ENCODE results near the gene PCP4L1.
A peak's percentile ranks its signal among the peaks of the same experiment; 100 is the strongest.

Gene PCP4L1

GRCh38 chr1:161258439-161259344 lies at the start of gene PCP4L1:
Gene PCP4L1 (plus strand): TSS chr1:161258745. CDS start chr1:161258975, 230 bp downstream.
- H3K4me1 ChIP-seq (ENCODE audit: control insufficient read depth in 1 of 2, insufficient read depth in 2 of 2, low read length in 2 of 2): peaks cover 0 to 14% of the 10 kb centered on the region in 2 donors
- H3K9me3 ChIP-seq (ENCODE audit: control insufficient read depth in 1 of 2, low read length in 2 of 2): peaks cover 0 to 6% of the 10 kb centered on the region in 2 donors
- no peaks in the 10 kb centered on the region for H3K36me3 ChIP-seq (ENCODE audit: control insufficient read depth in 1 of 2, insufficient read depth in 2 of 2, low read length in 2 of 2)
- H3K27ac ChIP-seq (ENCODE audit: low read length): no peak within 1 kb of the TSS
- H3K27me3 ChIP-seq (ENCODE audit: low read depth, low read length): peaks cover 36% of the 10 kb centered on the region
- peak within 1 kb of the TSS; percentile 51 to 83 for H3K4me3 ChIP-seq (ENCODE audit: low read depth in 1 of 2, low read length in 2 of 2)

- H3K4me1 ChIP-seq (ENCODE audit: control insufficient read depth in 1 of 2, insufficient read depth in 2 of 2, low read length in 2 of 2): peaks cover 4 to 10% of the 10 kb centered on the region in 2 donors
- H3K36me3 ChIP-seq (ENCODE audit: control insufficient read depth in 1 of 2, insufficient read depth in 2 of 2, low read length in 2 of 2): peaks cover 70 to 78% of the 10 kb centered on the region in 2 donors
- peak overlapping the region; percentile 42 for H3K27ac ChIP-seq (ENCODE audit: low read length)
- H3K4me3 ChIP-seq (ENCODE audit: low read depth in 1 of 2, low read length in 2 of 2): peak overlapping the region in 1 of 2 donors; percentile 16
- no peaks in the 10 kb centered on the region for H3K9me3 ChIP-seq (ENCODE audit: control insufficient read depth in 1 of 2, low read length in 2 of 2)
- H3K27me3 ChIP-seq (ENCODE audit: low read depth, low read length): no peaks in the 10 kb centered on the region
Observed at GRCh38 chr1:161209790-161210409, 48.6 kb upstream of the PCP4L1 start.

GRCh38 chr1:161214369-161214768 lies 44.2 kb upstream of the PCP4L1 start:
- Histone ChIP-seq H3K27ac (ENCODE audit: low read length) (no peak overlapping the region), H3K36me3 (ENCODE audit: control insufficient read depth in 1 of 2, insufficient read depth in 2 of 2, low read length in 2 of 2) (peaks cover 42 to 53% of the 10 kb centered on the region in 2 donors), H3K4me1 (ENCODE audit: control insufficient read depth in 1 of 2, insufficient read depth in 2 of 2, low read length in 2 of 2) (peaks cover 4 to 10% of the 10 kb centered on the region in 2 donors), H3K4me3 (ENCODE audit: low read depth in 1 of 2, low read length in 2 of 2) (no peak overlapping the region), H3K27me3 (ENCODE audit: low read depth, low read length) (no peaks in the 10 kb centered on the region), H3K9me3 (ENCODE audit: control insufficient read depth in 1 of 2, low read length in 2 of 2) (no peaks in the 10 kb centered on the region)

GRCh38 chr1:161215076-161215475 lies 43.5 kb upstream of the PCP4L1 start, which contains the start of gene FCER1G:
Gene FCER1G (plus strand): TSS chr1:161215295. CDS start chr1:161215322, 27 bp downstream.
- no peaks in the 10 kb centered on the region for H3K27me3 ChIP-seq (ENCODE audit: low read depth, low read length)
- H3K9me3 ChIP-seq (ENCODE audit: control insufficient read depth in 1 of 2, low read length in 2 of 2): no peaks in the 10 kb centered on the region
- H3K4me1 ChIP-seq (ENCODE audit: control insufficient read depth in 1 of 2, insufficient read depth in 2 of 2, low read length in 2 of 2): peaks cover 1 to 4% of the 10 kb centered on the region in 2 donors
- H3K4me3 ChIP-seq (ENCODE audit: low read depth in 1 of 2, low read length in 2 of 2): peak within 1 kb of the TSS; percentile 12 to 24
- H3K27ac ChIP-seq (ENCODE audit: low read length): peak within 1 kb of the TSS; percentile 10
- peaks cover 35 to 48% of the 10 kb centered on the region in 2 donors for H3K36me3 ChIP-seq (ENCODE audit: control insufficient read depth in 1 of 2, insufficient read depth in 2 of 2, low read length in 2 of 2)

GRCh38 chr1:161216945-161217712 lies 41.4 kb upstream of the PCP4L1 start:
- Histone ChIP-seq H3K27ac (ENCODE audit: low read length) (peak overlapping the region; percentile 85), H3K9me3 (ENCODE audit: control insufficient read depth in 1 of 2, low read length in 2 of 2) (no peaks in the 10 kb centered on the region), H3K27me3 (ENCODE audit: low read depth, low read length) (no peaks in the 10 kb centered on the region), H3K4me1 (ENCODE audit: control insufficient read depth in 1 of 2, insufficient read depth in 2 of 2, low read length in 2 of 2) (no peaks in the 10 kb centered on the region), H3K36me3 (ENCODE audit: control insufficient read depth in 1 of 2, insufficient read depth in 2 of 2, low read length in 2 of 2) (peaks cover 18 to 29% of the 10 kb centered on the region in 2 donors), H3K4me3 (ENCODE audit: low read depth in 1 of 2, low read length in 2 of 2) (peak overlapping the region; percentile 25 to 34)

- peak overlapping the region in 1 of 2 donors; percentile 6 for H3K4me3 ChIP-seq (ENCODE audit: low read depth in 1 of 2, low read length in 2 of 2)
- peak overlapping the region; percentile 60 for H3K27ac ChIP-seq (ENCODE audit: low read length)
- H3K9me3 ChIP-seq (ENCODE audit: control insufficient read depth in 1 of 2, low read length in 2 of 2): no peaks in the 10 kb centered on the region
- peaks cover 15 to 22% of the 10 kb centered on the region in 2 donors for H3K36me3 ChIP-seq (ENCODE audit: control insufficient read depth in 1 of 2, insufficient read depth in 2 of 2, low read length in 2 of 2)
- H3K4me1 ChIP-seq (ENCODE audit: control insufficient read depth in 1 of 2, insufficient read depth in 2 of 2, low read length in 2 of 2): no peaks in the 10 kb centered on the region
- no peaks in the 10 kb centered on the region for H3K27me3 ChIP-seq (ENCODE audit: low read depth, low read length)
Observed at GRCh38 chr1:161217831-161218230, 40.7 kb upstream of the PCP4L1 start.

- H3K4me3 ChIP-seq (ENCODE audit: low read depth in 1 of 2, low read length in 2 of 2): no peak overlapping the region
- no peaks in the 10 kb centered on the region for H3K9me3 ChIP-seq (ENCODE audit: control insufficient read depth in 1 of 2, low read length in 2 of 2)
- no peaks in the 10 kb centered on the region for H3K4me1 ChIP-seq (ENCODE audit: control insufficient read depth in 1 of 2, insufficient read depth in 2 of 2, low read length in 2 of 2)
- peaks cover 10 to 15% of the 10 kb centered on the region in 2 donors for H3K36me3 ChIP-seq (ENCODE audit: control insufficient read depth in 1 of 2, insufficient read depth in 2 of 2, low read length in 2 of 2)
- no peaks in the 10 kb centered on the region for H3K27me3 ChIP-seq (ENCODE audit: low read depth, low read length)
- H3K27ac ChIP-seq (ENCODE audit: low read length): no peak overlapping the region
Observed at GRCh38 chr1:161218301-161219077, 40.1 kb upstream of the PCP4L1 start.

- Histone ChIP-seq H3K27me3 (ENCODE audit: low read depth, low read length) (no peaks in the 10 kb centered on the region), H3K36me3 (ENCODE audit: control insufficient read depth in 1 of 2, insufficient read depth in 2 of 2, low read length in 2 of 2) (peaks cover 3 to 7% of the 10 kb centered on the region in 2 donors), H3K27ac (ENCODE audit: low read length) (no peak overlapping the region), H3K4me3 (ENCODE audit: low read depth in 1 of 2, low read length in 2 of 2) (no peak overlapping the region), H3K4me1 (ENCODE audit: control insufficient read depth in 1 of 2, insufficient read depth in 2 of 2, low read length in 2 of 2) (no peaks in the 10 kb centered on the region), H3K9me3 (ENCODE audit: control insufficient read depth in 1 of 2, low read length in 2 of 2) (no peaks in the 10 kb centered on the region)
Observed at GRCh38 chr1:161219078-161219892, 39.3 kb upstream of the PCP4L1 start.

- no peaks in the 10 kb centered on the region for H3K27me3 ChIP-seq (ENCODE audit: low read depth, low read length)
- H3K4me3 ChIP-seq (ENCODE audit: low read depth in 1 of 2, low read length in 2 of 2): no peak overlapping the region
- H3K36me3 ChIP-seq (ENCODE audit: control insufficient read depth in 1 of 2, insufficient read depth in 2 of 2, low read length in 2 of 2): peaks cover 0 to 5% of the 10 kb centered on the region in 2 donors
- peaks cover under 1% of the 10 kb centered on the region in 2 donors for H3K4me1 ChIP-seq (ENCODE audit: control insufficient read depth in 1 of 2, insufficient read depth in 2 of 2, low read length in 2 of 2)
- H3K9me3 ChIP-seq (ENCODE audit: control insufficient read depth in 1 of 2, low read length in 2 of 2): no peaks in the 10 kb centered on the region
- no peak overlapping the region for H3K27ac ChIP-seq (ENCODE audit: low read length)
Observed at GRCh38 chr1:161220002-161220401, 38.5 kb upstream of the PCP4L1 start.
